ENCODE measurements around the gene ZP2.
"Not testable (repeated sequence)": the region's sequence is repeated elsewhere in the genome, so short reads cannot be mapped to it uniquely, and the experiment has no call there.

Gene ZP2

GRCh38 chr16:21208446-21209230 is 2.7 kb downstream of the ZP2 start:
- no peak for DNase-seq

DNA sequence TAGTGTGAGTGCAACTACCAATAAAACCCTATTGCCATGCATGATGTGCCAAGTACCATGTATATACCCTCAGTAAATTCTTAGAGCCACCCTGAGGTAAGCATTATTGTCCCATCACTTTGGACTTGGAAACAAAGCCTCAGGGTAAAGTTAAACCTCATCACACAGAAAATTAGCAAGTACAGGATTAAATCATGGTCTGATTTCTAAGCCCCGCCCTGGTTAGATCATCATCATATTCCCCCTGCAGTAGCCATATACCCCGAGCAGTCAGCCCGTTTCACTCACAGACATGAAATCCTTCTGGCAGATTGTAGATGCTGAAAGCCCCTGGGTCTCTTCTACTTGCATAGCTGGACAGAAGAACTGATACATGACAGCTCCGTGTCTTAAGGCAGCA is 4.8 kb downstream of the ZP2 start:
- DNase-seq, result no peak

GRCh38 chr16:21205303-21205702 is 6.1 kb downstream of the ZP2 start:
- no peak for DNase-seq

- no peak for DNase-seq
Measured at GRCh38 chr16:21203155-21203797, 8.1 kb downstream of the ZP2 start.

- DNase-seq, result no peak
Measured at GRCh38 chr16:21199607-21200218, 11.7 kb downstream of the ZP2 start.

DNA sequence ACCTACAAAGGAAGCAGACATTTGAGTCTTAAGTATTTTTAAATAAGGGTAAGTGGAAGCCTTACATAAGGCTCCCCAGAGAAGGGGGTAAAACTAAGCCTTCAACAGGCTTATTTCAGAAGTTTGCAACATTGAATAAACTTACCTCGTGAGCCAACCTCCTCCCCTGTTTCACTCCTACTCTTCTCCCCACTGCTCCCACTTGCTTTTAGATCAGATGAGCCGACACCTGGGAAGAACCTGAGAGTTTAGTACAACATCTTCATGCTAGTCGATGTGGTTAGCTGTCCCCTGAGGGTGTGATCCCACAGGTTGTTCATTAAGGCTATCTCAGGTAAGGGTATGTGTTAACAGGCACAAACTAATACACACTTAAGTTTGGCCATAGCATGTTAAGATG is 13.8 kb downstream of the ZP2 start:
- DNase-seq, result no peak

GRCh38 chr16:21197112-21197511 is 14.3 kb downstream of the ZP2 start:
- DNase-seq, result no peak

- not testable (repeated sequence) for DNase-seq
Measured at GRCh38 chr16:21195330-21195729, 16.0 kb downstream of the ZP2 start.

- no peak for DNase-seq
Measured at GRCh38 chr16:21194771-21195301, 16.5 kb downstream of the ZP2 start.

GRCh38 chr16:21192991-21193390 is 18.4 kb downstream of the ZP2 start:
- DNase-seq, result no peak

DNA sequence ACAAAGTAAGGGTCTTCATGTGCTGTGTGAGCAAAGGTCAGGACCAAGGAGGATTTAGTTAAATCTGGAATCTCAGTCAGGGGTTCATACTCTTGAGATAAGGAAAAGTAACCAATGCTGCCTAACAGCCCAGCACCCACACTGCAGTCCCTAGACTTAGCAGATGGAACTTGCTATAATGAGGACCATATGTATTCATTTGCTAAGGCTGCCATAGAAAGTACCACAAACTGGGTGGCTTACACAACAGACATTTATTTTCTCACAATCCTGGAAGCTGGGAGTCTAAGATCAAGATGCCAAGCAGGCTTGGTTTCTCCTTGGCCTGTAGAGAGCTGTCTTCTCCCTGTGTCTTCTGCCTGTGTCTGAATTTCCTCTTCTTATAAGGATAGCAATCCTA is 20.8 kb downstream of the ZP2 start:
- DNase-seq, result no peak

DNA sequence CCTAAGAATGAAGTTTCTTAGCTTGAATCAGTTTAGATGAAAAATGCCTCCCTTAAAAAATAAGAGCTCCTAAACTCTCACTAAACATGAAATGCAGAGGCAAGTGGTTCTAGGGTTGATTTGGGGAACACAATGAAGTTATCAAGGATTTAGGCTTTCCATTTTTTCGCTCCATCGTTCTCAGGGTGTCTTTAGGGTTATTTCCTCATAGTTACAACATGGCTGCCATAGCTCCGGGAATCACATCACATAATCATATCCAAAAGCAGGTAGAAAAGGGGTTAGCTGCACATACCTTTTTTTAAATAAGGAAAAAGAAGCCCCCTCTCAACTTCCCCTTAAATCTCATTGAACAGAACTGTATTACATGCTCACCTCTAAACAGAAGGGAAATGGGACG is 21.4 kb downstream of the ZP2 start:
- no peak for DNase-seq

GRCh38 chr16:21189311-21189710 is 22.1 kb downstream of the ZP2 start:
- no peak for DNase-seq

GRCh38 chr16:21186326-21186691 is 25.1 kb downstream of the ZP2 start:
- no peak for DNase-seq

DNA sequence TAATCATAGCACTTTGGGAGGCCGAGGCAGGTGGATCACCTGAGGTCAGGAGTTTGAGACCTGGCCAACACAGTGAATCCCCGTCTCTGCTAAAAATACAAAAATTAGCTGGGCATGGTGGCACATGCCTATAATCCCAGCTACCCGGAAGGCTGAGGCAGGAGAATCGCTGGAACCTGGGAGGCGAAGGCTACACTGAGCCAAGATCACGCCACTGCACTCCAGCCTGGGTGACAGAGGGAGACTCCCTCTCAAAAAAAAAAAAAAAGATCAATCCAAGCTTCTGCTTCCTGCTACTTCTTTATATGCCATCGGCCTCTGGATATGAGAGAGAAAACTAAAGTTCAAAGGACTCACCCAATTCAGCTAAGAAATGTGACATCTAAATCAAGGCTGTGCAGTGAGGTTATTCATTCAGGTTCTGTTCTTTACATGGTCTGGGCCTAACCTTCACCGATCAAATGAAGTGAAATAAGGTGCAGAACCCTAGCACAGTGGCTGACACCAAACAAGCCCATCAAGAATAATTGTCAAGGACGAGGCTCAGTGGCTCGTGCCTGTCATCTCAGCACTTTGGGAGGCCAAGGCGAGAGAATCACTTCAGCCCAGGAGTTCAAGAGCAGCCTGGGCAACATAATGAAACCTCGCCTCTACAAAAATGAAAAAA is 25.6 kb downstream of the ZP2 start:
- no peak for DNase-seq

GRCh38 chr16:21184834-21185233 is 26.5 kb downstream of the ZP2 start:
- DNase-seq, result no peak

- no peak for DNase-seq
Measured at GRCh38 chr16:21183995-21184394, 27.4 kb downstream of the ZP2 start.

GRCh38 chr16:21179983-21180365 is 31.4 kb downstream of the ZP2 start:
- no peak for DNase-seq

DNA sequence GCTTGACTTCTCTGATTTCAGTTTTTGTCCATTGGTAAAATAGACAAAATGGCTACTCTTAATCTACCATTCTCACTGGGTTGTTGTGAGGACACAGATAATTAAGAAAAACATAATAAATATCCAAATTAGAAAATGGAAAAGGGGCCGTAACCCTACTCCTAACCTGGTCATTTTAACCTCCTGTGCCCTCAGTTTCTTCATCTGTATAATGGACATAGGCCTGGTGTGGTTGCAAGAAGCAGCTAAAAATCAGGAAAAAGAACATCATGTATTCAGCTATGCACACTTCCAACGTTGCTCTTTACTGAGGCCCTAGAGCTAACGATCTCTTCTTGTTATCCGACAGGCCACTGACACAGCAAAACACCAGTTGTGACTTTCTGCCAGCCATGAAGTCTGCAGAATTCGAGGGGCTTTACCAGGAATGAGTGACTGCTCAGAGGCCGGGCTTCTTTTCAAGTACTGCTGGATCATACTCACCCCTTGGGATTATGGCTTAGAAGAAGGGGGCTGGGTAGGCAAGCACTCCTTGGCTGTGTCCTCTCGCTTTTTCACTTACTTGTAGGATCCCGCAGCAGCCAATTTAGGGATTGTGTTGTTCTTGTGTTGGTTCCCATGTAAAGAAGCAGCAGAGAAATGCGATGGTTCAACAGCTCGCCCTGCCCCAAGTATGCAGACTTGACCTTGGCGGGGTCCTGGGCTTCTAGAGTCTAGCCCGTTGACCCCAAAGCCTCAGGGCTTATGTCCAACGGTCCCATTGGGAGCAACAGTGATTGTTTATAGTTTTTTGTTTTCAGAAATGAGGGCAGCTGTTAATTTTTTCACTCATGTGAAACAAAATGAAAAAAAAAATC is 32.0 kb downstream of the ZP2 start:
- DNase-seq, result no peak

GRCh38 chr16:21175397-21175796 is 36.0 kb downstream of the ZP2 start:
- no peak for DNase-seq

- no peak for DNase-seq
Measured at GRCh38 chr16:21172650-21173049, 38.7 kb downstream of the ZP2 start.

- DNase-seq, result not testable (repeated sequence)
Measured at GRCh38 chr16:21170116-21170515, 41.3 kb downstream of the ZP2 start.
